B cell (primary cell): ENCODE results near the gene B9D1.

Source experiments
- EZH2 ChIP-seq: IDR thresholded peaks from 2 replicates; pipeline ENCODE4 v1.6.1; 2012; ENCODE audit warnings: borderline replicate concordance, low read depth, mild to moderate bottlenecking, moderate library complexity, low read length; ENCODE audit not compliant: insufficient read depth, poor library complexity, severe bottlenecking
- TF ChIP-seq, protein P1 (sequence below): fragments of 200-600 bp; IDR thresholded peaks from one replicate; pipeline ENCODE4 v1.8.0; 2022; ENCODE audit warnings: antibody characterized with exemption, mild to moderate bottlenecking

DNA sequence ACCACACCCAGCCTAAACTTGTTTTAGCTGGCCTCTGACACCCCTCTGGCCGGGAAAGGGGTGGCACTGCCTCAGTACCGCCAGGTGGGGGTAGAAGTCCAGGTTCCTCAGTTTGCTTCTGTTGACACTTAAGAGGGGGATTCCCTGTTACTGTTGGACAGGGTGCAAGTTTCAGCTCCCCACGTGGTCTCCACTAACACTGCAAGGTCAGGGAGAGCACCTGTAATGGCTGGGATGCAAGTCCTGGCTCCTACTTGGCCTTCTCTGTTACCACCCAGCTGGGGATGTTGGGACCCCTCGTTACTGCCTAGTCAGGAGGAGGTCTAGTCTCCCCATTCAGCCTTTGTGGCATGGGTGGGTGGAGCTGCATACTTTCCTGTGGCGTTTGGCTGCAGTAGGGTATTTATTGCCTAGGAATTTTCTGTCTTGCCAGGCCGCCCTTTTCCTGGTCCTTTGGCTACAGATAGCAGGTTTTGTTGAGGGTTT, 35.1 kb upstream of the B9D1 start:
- TF ChIP-seq, protein P1, sequence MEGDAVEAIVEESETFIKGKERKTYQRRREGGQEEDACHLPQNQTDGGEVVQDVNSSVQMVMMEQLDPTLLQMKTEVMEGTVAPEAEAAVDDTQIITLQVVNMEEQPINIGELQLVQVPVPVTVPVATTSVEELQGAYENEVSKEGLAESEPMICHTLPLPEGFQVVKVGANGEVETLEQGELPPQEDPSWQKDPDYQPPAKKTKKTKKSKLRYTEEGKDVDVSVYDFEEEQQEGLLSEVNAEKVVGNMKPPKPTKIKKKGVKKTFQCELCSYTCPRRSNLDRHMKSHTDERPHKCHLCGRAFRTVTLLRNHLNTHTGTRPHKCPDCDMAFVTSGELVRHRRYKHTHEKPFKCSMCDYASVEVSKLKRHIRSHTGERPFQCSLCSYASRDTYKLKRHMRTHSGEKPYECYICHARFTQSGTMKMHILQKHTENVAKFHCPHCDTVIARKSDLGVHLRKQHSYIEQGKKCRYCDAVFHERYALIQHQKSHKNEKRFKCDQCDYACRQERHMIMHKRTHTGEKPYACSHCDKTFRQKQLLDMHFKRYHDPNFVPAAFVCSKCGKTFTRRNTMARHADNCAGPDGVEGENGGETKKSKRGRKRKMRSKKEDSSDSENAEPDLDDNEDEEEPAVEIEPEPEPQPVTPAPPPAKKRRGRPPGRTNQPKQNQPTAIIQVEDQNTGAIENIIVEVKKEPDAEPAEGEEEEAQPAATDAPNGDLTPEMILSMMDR: no peak
- no peak for TF ChIP-seq EZH2
